HG03108 (cell line): ENCODE measurements around the gene MAK.
"Not testable (repeated sequence)": the region's sequence is repeated elsewhere in the genome, so short reads cannot be mapped to it uniquely, and the experiment has no call there.

Experiments
- ATAC-seq: cut with Tn5 transposase; IDR thresholded peaks from one replicate; pipeline ENCODE4 v1.9.1; 2021; ENCODE audit warnings: moderate library complexity; ENCODE audit not compliant: unreplicated experiment

The MAK gene, protein sequence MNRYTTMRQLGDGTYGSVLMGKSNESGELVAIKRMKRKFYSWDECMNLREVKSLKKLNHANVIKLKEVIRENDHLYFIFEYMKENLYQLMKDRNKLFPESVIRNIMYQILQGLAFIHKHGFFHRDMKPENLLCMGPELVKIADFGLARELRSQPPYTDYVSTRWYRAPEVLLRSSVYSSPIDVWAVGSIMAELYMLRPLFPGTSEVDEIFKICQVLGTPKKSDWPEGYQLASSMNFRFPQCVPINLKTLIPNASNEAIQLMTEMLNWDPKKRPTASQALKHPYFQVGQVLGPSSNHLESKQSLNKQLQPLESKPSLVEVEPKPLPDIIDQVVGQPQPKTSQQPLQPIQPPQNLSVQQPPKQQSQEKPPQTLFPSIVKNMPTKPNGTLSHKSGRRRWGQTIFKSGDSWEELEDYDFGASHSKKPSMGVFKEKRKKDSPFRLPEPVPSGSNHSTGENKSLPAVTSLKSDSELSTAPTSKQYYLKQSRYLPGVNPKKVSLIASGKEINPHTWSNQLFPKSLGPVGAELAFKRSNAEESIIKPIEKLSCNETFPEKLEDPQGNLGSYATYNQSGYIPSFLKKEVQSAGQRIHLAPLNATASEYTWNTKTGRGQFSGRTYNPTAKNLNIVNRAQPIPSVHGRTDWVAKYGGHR

DNA sequence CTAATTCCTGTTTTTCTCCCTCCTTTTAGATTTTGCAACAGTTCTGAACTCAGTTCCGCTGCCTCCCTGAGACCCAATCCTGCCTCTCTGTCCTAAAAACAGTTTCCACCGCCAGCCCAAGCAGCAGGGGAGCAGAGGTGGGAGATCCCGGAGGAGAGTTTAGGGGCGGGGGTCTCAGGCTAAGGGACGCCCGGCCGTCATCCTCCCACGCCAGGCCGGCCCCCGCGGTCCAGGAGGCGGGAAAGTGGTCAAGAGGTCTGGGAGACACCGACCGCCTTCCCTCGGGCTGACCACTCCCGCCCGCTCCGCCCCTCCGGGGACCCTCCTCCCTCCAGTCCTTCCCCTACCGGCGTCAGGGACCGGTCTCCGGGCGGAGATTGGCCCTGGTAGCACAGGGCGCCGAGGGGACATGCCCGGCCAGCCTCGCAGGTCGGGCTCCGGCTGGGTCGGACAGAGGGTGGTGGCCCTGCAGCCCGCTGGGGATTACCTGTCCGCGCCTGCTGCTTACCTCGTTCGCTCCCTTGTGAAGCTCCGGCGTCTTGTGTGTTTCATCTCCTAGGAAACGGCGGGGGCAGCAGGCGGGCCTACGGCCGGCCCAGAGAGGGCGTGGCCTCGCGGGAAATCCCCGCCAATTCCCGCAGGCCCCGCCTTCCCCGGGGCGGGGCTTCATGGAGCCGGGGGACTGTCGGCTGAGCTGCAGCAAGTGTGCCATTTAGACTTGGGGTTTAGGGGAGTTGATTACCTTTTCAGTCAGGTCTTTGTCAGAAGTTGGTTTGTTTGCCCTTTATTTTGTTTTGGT is at the start of gene MAK:
TSS of gene MAK (minus strand) at position 545 of the 799 bp plus-strand sequence. CDS start 7,891 bp downstream, outside the sequence.
- ATAC-seq, result peak; percentile 75

- no peak for ATAC-seq
Measured at GRCh38 chr6:10886691-10887502, 48.6 kb upstream of the MAK start, which contains the start of gene SYCP2L. TSS of gene SYCP2L (plus strand) at chr6:10887052. CDS start at chr6:10887127, 75 bp downstream.

DNA sequence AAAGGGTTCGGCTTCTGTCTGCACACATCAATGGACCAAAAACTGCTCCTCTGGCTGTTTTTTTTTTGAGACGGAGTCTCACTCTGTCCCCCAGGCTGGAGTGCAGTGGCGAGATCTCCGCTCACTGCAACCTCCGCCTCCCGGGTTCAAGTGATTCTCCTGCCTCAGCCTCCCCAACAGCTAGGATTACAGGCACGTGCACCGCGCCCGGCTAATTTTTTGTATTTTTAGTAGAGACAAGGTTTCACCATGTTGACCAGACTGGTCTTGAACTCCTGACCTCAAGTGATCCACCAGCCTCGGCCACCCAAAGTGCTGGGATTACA is 48.0 kb upstream of the MAK start:
- not testable (repeated sequence) for ATAC-seq

DNA sequence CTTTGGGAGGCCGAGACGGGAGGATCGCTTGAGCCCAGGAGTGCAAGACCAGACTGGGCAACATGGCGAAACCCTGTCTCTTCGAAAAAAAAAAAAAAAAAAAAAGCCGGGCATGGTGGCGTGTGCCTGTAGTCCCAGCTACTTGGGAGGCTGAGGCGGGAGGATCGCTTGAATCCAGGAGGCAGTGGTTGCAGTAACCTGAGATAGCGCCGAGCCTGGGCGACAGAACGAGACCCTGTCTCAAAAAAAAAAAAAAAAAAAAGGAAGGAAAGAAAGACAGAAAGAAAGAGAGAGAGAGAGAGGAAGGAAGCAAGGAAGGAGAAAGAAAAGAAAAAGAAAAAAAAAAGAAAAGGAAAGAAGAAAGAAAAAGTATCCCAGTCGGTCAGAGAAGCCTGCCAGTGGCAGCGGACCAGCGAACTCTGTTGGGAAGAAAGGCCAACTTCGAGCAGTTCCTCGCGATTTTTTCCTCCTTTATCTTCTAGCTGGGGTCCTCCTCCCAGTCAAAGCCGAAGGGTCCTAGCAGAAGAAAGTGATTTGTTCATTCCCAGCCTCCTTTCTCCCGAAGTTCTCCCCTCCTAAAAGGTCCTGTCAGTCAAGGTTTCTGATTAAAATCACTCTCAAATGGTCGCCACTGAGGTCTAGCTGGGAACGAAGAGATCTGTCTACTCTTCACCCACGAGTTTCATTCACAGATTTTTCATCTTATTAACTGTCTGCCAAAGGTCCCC is 46.1 kb upstream of the MAK start:
- no peak for ATAC-seq

DNA sequence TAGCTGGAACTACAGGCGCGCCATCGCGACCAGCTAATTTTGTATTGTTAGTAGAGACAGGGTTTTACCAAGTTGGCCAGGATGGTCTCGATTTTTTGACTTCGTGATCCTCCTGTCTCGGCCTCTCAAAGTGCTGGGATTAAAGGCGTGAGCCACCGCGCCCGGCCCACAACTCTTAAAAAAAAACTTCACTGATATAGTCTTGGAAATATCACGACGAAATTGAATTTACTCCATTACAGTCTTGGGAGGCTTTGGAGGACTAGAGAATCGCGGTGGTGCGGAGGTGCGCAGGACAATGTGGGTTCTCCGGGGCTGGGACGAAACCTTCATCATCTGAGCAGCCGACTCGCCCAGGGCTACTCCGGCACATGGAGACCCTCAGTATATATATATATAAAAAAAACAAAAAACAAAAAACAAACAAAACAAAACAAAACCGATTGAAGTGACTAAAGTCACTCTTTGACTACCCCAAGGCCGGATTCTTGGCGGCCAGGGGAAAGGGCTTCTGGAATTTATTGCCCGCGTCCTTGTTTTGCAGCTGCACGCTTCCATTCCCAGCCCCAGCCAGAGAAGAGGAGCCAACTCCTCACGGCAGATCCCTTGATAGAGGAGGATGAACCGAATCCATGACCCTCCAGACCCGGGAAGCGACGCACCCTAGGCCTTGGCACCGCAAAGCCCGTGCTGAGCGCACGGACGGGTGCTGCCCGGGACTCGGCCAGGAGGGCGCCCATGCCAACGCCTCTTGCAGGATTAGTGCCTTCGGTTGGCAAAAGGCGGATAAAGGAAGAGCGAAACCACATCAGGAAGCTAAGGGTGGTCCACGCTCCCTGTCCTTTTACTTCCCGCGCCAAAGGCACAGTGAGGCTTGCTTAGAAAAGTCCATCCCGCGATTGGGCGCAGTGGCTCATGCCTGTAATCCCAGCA is 45.2 kb upstream of the MAK start:
- ATAC-seq, result no peak

GRCh38 chr6:10882657-10883171 is 44.4 kb upstream of the MAK start:
- no peak for ATAC-seq

DNA sequence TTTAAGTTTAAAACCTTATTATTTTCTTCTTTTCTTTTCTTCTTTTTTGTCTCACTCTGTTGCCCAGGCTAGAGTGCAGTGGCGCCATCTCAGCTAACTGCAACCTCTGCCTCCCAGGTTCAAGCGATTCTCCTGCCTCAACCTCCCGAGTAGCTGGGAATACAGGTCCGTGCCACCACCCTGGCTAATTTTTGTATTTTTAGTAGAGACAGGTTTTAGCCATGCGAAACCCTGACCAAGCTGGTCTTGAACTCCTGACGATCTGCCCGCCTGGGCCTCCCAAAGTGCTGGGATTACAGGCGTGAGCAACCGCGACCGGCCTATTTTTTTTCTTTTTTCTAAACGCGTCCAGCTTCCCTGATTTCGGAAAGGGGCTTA is 43.9 kb upstream of the MAK start:
- ATAC-seq, result not testable (repeated sequence)

DNA sequence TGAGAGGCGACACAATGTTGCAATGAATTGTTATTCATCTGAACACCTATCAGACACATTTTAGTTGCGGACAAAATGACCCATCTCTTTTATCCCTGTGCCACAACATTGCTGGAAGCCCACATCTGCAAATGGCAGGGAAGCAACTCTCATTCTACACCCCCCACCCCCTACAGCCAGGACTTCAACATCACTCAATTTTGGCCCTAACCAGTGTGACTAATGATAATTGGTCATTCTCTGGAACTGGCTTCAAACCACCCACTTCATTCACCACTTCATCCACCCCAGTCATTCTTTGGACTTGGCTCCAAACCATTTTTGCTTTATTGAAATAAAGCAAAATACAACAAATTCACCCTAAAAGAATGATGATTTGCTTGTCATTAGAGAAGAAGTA is 42.0 kb upstream of the MAK start:
- ATAC-seq, result no peak

GRCh38 chr6:10877871-10878270 is 39.5 kb upstream of the MAK start:
- no peak for ATAC-seq

DNA sequence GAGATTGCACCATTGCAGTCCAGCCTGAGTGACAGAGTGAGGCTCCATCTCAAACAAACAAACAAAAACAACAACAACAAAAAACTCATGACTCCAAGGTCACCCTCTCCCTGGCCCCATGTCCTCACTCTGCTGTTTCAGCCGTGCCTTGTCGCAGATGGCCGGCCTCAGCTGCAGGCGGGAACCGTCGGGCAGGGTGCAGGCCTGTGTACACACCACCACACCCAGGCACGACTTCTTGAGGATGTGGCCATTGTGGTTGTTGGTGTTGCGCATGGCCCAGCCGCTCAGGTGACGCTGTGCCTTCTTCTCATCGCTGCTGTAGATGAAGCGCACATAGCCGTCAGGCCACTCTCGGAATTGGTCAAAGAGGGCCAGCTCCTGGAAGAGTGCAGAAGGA is 38.7 kb upstream of the MAK start:
- ATAC-seq, result no peak

GRCh38 chr6:10875026-10875425 is 36.7 kb upstream of the MAK start:
- no peak for ATAC-seq

- no peak for ATAC-seq
Measured at GRCh38 chr6:10874207-10874606, 35.9 kb upstream of the MAK start.

DNA sequence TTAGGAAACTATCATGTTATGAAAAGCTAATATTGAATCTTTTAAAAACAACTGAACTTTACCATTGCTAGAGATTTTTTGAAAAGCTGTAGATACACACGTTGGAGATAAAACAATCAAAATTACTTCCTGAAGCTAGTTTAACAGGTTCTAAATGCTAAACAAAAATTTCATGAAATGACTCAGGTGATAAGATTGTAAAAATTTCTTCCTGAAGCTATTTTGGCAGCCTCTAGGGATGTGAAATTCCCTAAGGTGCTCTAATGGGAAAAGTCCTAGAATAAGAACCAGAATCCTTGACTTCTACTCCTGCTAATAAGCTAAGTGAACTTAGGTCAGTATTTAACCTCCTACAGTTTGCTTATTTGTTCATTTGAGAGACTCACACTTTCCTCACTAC is 35.0 kb upstream of the MAK start:
- no peak for ATAC-seq

DNA sequence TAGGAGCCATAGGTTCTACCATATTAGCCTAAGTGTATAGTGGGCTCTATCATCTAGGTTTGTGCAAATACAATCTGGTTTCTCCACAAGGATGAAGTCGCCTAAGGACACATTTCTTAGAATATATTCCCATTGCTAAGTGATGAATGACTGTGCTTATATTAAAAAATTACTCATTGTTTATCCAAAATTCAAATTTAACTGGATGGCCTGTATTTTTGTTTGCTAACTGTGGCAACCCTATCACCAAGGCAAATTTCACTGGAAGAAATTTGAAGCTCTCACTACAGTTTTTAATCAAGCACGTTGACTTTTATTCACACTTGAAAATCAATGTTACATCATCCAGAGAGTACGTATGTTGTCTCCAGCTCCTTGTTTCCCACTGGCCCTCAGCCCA is 29.6 kb upstream of the MAK start:
- no peak for ATAC-seq

DNA sequence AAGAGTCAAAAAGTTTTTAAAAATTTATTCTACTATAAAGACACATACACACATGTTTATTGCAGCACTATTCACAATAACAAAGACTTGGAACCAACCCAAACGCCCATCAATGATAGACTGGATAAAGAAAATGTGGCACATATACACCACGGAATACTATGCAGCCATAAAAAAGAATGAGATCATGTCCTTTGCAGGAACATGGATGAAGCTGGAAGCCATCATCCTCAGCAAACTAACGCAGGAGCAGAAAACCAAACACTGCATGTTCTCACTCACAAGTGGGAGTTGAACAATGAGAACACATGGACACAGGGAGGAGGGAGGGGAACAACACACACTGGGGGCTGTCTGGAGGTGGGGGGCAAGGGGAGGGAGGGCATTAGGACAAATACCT is 28.4 kb upstream of the MAK start:
- not testable (repeated sequence) for ATAC-seq

GRCh38 chr6:10863031-10863430 is 24.7 kb upstream of the MAK start:
- ATAC-seq, result not testable (repeated sequence)

DNA sequence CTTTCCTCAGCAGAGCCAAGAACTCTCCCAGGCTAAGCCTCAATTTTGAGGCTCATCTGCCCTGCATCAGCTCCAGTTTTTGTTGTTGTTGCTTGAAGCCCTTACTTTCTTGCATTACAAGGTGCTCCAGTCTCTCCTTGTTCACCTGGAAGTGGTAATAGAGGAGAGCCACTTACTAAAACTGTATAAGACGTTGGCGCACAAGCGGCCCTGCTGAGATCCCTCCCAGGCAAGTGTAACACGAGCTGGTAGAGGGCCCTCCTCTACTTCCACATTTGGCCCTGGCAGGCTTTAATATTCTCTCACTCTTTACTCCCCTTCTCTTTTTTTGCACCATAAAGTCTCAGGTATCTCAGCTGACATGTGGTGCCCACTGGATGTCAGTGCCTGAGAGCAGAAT is 24.0 kb upstream of the MAK start:
- no peak for ATAC-seq

DNA sequence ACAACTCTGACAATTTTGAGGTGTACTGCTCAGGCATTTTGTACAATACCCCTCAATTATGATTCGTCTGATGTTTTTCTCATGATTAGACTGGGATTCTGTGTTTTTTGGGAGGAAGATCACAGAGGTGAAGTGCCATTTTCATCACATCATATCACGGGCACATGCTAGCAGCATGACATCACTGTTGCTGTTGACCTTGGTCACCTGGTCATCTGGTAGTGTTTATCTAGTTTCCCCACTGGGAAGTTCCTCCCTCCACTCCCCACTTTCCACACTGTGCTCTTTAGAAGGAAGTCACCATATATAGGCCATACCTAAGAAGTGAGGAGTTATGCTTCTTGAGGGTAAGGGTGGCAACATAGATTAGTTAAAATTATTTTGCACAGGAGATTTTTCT is 22.7 kb upstream of the MAK start:
- ATAC-seq, result no peak

DNA sequence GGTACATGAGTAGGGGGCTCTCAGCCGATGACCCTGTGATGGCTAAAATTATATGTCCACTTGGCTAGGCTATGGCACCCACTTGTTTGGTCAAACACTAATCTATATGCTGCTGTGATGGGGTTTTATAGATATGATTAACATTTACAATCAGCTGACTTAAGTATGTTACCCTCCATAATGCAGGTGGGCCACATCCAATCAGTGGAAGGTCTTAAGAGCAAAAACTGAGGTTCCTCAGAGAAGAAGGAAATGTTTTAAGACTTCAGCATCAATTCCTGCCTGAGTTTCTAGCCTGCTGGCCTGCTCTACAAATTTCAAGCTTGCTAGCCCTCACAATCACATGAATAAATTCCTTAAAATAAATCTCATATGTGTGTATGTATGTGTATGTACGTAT is 18.9 kb upstream of the MAK start:
- ATAC-seq, result no peak
